ENCODE data around the gene PHACTR2.

PHACTR2 gene

GRCh38 chr6:143675382-143675900 is 2.3 kb upstream of the PHACTR2 start:
- DNase-seq (ENCODE audit: low read depth): no peak

- no peak for DNase-seq (ENCODE audit: low read depth)
Observed at GRCh38 chr6:143675946-143676345, 1.8 kb upstream of the PHACTR2 start.

GRCh38 chr6:143676437-143677045 is 1.2 kb upstream of the PHACTR2 start:
- DNase-seq (ENCODE audit: low read depth): no peak

DNA sequence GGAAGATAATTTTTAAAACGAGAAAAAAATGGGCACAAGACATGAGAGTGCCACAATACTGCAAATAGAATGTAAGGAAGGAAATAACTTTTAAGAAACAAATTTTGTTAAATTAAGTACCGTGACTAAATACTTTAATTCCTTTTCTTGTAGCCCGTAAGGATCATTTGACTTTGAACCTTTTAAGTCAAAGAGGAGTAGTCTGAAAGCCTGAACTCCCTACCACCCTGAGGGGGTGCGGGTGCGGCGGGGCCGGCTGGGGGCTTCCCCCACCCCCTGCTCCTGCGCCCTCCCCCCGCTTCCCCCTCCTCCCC is 231 bp upstream of the PHACTR2 start:
- DNase-seq (ENCODE audit: low read depth): no peak

DNA sequence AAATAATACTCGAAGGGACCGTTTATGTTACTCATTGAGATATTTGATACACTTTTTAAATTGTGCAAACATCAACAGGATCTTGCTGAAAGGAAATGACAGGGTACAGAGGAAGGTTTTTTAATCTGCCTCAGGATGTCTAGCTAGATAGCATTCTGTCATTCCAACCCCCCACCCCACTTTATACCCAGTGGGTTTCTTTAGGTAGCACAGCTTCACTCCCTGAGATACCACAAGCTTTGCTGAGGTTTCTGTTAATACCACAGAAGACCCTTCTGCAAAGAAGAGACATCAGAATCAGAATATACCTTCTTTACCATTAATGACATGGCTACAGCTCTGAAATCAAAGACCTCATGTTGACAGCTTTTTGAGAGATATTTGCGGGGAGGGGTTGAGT is 1.3 kb downstream of the PHACTR2 start:
- DNase-seq (ENCODE audit: low read depth): no peak

GRCh38 chr6:143680141-143680540 is 2.4 kb downstream of the PHACTR2 start:
- no peak for DNase-seq (ENCODE audit: low read depth)

GRCh38 chr6:143682805-143683204 is 5.0 kb downstream of the PHACTR2 start:
- no peak for DNase-seq (ENCODE audit: low read depth)

- DNase-seq (ENCODE audit: low read depth): no peak
Observed at GRCh38 chr6:143684486-143684885, 6.7 kb downstream of the PHACTR2 start.

DNA sequence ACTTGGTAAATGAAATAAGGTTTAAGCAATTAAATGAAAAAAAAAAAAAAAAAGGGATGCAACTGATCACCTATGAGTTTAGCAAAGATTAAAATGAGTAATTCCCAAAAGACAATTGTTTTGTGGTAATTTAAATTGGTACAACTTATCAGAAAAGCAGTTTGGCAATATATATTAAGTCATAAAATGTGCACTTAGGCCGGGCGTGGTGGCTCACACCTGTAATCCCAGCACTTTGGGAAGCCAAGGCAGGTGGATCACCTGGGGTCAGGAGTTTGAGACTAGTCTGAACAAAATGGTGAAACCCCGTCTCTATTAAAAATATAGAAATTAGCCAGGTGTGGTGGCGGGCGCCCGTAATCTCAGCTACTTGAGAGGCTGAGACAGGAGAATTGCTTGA is 7.9 kb downstream of the PHACTR2 start:
- no peak for DNase-seq (ENCODE audit: low read depth)

GRCh38 chr6:143687591-143687990 is 9.8 kb downstream of the PHACTR2 start:
- DNase-seq (ENCODE audit: low read depth): no peak

DNA sequence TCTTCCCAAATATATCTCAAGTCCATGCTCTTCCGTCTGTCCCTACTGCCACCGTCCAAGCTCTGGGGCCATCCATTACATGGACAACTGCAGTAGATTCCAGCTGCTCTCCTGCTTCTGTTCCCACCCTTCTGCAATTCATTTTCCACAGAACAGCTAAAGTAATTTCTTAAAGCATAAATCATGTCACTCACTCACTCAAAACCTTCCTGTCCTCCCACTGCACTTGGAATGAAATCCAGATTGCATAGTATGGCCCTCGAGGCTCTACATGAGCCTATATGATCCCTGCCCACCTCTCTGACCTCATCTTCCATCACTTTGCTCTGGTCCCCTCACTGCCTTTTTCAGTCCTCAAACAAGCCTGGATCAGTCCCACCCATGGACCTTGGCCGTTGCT is 10.9 kb downstream of the PHACTR2 start:
- DNase-seq (ENCODE audit: low read depth): no peak

DNA sequence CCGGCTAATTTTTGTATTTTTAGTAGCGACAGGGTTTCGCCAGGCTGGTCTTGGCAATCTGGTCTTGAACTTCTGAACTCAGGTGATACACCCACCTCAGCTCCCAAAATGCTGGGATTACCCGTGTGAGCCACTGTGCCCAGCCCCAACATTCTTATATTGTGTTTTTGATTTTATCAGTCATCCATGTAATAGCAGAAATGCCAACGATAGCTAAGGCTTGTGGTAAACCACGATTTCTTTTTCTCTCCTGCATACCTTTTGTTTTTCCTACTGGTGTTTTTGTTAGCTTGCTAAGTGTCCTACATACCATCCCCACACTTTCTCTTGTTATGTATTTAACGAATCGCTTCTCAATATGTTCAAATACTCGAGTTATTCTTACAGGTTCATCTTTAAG is 12.1 kb downstream of the PHACTR2 start:
- no peak for DNase-seq (ENCODE audit: low read depth)

GRCh38 chr6:143691155-143691554 is 13.4 kb downstream of the PHACTR2 start:
- no peak for DNase-seq (ENCODE audit: low read depth)

DNA sequence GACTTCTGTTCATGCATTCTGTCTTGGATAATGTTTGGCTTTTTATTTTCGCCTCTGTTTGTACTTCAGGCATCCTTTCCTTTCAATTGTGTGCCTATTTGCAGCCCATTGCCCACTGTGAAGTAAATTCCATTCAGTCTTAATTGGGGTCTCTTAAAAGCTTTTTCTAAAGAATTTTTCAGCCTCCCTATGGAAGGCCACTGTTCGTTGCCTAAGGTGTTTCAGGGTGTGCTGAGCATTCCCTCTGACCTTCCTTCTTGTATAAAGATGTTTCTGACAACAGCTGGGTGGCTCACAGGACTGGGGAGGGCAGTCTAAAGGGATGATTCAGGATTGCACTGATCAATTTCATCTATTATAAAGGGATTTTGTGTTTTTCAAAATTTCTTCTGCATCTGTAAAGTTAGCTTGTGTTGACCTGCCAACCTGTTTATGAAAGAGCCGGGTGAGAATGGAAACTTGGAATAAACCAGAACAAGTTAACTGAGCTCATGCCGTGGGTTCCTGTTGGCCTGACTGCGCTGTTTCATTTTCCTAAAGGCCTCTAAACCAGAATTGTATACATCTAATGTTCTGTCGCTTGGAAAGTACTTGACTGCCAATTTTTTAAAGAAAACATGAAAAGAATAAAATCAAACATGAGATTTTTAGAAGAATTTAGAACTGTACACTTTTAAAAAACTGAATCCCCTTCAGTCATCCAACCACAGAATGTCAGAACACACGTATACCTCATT is 14.3 kb downstream of the PHACTR2 start:
- DNase-seq (ENCODE audit: low read depth): no peak

DNA sequence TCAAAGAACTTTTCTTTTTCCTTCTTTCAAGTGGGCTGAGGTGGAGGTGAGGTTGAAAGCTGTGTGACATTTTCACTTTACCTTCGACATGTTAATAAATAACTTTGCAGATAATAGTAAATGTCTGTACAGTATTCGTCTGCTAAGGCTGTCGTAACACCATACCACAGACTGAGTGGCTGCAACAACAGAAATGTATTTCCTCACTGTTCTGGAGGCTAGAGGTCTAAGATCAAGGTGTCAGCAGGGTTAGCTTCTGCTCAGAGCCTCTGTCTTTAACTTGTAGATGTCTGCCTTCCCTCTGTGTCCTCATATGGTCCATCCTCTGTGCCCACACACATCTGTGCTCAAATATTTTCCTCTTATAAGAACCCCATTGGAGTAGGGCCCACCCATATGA is 14.9 kb downstream of the PHACTR2 start:
- DNase-seq (ENCODE audit: low read depth): no peak

DNA sequence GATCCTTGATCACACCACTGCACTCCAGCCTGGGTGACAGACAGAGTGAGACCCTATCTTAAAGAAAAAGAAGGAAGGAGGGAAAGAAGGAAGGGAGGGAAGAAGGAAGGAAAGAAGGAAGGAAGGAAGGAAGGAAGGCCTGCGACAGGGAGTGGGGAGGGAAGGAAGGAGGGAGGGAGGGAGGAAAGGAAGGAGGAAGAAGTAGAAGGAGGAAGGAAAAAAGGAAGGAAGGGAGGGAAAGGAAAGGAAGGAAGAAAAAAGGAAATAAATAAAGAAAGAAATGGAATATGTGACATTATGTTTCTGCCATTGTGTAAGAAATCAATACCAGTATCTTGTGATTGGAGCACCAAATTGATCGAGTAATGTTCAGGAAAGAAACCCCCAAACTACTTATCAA is 16.2 kb downstream of the PHACTR2 start:
- DNase-seq (ENCODE audit: low read depth): no peak

- DNase-seq (ENCODE audit: low read depth): no peak
Observed at GRCh38 chr6:143694560-143694959, 16.8 kb downstream of the PHACTR2 start.

GRCh38 chr6:143695130-143695968 is 17.6 kb downstream of the PHACTR2 start:
- DNase-seq (ENCODE audit: low read depth): no peak

GRCh38 chr6:143695969-143696663 is 18.4 kb downstream of the PHACTR2 start:
- DNase-seq (ENCODE audit: low read depth): no peak

- DNase-seq (ENCODE audit: low read depth): no peak
Observed at GRCh38 chr6:143696664-143697000, 18.9 kb downstream of the PHACTR2 start.

GRCh38 chr6:143697076-143697800 is 19.5 kb downstream of the PHACTR2 start:
- no peak for DNase-seq (ENCODE audit: low read depth)

- DNase-seq (ENCODE audit: low read depth): no peak
Observed at GRCh38 chr6:143698329-143698728, 20.6 kb downstream of the PHACTR2 start.
